ENCODE measurements around the gene FABP6.

Gene FABP6

DNA sequence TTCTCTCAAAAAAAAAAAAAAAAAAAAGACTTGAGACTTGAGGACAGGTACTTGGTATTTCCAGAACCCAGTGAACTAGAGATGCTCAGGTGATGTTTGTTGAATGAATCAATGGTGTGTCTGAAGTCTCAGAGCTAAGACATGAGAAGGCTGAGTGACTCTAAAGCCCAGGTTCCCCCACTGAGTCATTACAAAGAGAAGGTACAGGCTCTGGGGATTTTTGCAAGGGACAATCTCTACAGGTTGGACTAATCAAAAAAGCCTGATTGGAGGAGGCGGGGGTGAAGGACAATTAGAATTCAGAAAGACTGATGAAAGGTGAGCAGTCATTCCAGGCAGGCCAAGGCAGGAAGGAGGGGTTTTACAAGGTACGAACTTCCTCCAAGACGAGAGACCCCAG, 8.2 kb upstream of the FABP6 start:
- TF ChIP-seq, protein P1, sequence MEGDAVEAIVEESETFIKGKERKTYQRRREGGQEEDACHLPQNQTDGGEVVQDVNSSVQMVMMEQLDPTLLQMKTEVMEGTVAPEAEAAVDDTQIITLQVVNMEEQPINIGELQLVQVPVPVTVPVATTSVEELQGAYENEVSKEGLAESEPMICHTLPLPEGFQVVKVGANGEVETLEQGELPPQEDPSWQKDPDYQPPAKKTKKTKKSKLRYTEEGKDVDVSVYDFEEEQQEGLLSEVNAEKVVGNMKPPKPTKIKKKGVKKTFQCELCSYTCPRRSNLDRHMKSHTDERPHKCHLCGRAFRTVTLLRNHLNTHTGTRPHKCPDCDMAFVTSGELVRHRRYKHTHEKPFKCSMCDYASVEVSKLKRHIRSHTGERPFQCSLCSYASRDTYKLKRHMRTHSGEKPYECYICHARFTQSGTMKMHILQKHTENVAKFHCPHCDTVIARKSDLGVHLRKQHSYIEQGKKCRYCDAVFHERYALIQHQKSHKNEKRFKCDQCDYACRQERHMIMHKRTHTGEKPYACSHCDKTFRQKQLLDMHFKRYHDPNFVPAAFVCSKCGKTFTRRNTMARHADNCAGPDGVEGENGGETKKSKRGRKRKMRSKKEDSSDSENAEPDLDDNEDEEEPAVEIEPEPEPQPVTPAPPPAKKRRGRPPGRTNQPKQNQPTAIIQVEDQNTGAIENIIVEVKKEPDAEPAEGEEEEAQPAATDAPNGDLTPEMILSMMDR (IDR thresholded peaks at IDR 0.05; ENCODE audit: insufficient read depth, missing control alignments) = no peak
- DNase-seq (ENCODE audit: insufficient read length, low spot score) (no peak), FAIRE-seq (no peak)

DNA sequence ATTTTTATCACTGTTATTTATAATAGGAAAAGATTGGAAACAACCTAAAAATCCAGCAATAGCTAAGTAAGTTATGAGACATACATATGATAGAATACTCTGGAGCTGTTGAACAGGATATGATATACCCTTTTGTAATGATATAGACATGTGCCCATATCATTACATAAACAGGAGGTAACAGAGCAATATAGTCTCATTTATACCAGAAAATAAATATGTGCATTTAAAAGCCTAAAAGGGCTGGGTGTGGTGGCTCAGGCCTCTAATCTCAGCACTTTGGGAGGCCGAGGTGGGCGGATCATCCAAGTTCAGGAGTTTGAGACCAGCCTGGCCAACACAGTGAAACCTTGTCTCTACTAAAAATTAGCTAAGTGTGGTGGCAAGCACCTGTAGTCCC, 2.3 kb upstream of the FABP6 start:
- FAIRE-seq (no peak), DNase-seq (ENCODE audit: insufficient read length, low spot score) (no peak)
- TF ChIP-seq, protein P1 (IDR thresholded peaks at IDR 0.05; ENCODE audit: insufficient read depth, missing control alignments) = no peak

DNA sequence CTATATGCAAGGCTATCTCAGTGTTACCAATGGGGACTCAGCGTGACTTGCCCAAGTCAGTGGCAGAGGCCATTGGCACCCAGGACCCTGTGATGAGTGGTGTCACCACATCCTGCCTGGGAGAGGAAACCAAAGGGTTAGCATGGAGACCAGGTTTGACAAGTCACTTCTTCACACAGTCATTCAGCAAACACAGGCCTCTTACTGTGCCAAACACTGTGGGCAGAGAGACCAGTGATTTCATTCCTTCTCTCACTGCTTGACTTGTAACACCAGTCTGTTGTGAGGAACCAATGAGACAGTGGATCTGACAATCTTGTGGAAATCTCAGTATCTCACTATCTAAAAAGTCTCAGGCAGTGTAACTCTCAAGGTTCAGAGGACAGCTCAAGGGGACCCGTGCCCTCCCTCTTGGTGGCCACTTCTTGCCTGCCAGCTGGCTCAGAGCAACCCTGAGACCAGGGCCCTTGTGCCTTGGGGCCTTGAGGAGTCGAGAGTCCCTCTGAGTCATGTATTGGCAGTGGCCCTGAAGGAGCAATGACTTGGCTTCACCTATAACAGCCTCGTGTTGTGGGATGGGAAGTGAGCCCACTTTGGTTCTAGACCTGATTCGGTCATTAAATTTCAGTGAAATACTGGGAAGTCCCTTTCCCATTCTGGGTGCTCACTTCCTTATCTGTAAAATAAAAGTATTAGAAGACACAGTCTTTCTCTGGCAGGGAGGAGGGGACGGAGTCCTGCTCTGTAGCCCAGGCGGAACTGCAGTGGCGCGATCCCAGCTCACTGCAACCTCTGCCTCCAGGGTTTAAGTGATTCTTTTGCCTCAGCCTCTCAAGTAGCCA, 1.6 kb downstream of the FABP6 start:
- TF ChIP-seq, protein P1 (IDR thresholded peaks at IDR 0.05; ENCODE audit: insufficient read depth, missing control alignments) = no peak
- DNase-seq (ENCODE audit: insufficient read length, low spot score) (no peak), FAIRE-seq (no peak)

DNA sequence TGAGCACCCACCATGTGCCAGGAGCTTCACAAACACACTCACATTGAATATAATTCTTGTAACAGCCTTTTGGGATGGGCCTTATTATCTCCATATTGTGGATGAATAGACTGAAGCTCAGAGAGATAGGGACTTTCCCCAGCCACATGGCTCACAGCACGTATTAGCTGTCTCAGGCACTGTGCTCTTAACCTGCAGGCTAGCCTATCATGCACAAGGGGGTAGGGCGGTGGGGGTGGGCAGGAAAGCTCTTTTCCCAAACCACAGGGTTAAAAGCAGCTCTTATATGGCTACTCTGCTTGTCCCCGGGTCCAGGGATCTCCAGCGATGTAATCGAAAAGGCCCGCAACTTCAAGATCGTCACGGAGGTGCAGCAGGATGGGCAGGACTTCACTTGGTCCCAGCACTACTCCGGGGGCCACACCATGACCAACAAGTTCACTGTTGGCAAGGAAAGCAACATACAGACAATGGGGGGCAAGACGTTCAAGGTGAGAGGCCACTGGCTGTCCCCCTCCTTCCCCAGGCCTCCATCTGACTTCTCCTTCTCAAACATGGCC, 2.6 kb downstream of the FABP6 start:
- TF ChIP-seq, protein P1 (IDR thresholded peaks at IDR 0.05; ENCODE audit: insufficient read depth, missing control alignments) = no peak
- DNase-seq (ENCODE audit: insufficient read length, low spot score) (no peak), FAIRE-seq (no peak)

DNA sequence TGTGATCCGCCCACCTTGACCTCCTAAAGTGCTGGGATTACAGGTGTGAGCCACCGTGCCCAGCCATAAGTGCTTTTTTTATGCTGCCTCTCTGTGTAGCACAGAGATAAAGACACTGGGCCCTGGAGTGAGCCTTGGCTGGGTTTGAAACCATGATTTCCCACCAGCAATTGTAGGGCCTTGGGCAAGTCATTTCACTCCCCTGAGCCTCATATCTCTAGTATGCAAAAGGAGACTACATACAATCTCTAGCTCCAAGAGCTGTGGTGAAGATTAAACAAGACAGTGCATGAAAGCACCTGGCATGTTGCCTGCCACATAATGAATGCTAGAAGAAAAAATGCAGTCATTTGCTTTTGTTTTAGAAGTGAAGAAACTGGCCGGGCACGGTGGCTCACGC, 3.9 kb downstream of the FABP6 start:
- TF ChIP-seq, protein P1 (IDR thresholded peaks at IDR 0.05; ENCODE audit: insufficient read depth, missing control alignments) = no peak
- DNase-seq (ENCODE audit: insufficient read length, low spot score) = no peak
- no peak for FAIRE-seq

DNA sequence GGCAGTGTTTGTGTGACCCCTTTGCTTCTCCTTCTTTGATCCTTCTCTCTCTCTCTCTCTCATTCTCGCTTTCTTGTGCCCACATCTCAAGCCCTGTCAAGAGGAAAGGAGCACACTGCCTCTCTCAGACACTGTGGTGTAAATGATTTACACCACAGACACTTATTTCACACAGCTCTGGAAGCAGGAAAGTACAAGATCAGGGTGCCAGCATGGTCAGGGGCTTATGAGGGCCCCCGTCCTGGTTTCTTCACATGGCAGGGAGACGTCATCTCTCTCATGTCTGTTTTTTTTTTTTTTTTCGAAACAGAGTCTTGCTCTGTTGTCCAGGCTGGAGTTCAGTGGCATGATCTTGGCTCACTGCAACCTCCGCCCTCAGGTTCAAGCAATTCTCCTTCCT, 6.4 kb downstream of the FABP6 start:
- no peak for DNase-seq (ENCODE audit: insufficient read length, low spot score)
- FAIRE-seq = no peak
- TF ChIP-seq, protein P1 (IDR thresholded peaks at IDR 0.05; ENCODE audit: insufficient read depth, missing control alignments) = no peak

DNA sequence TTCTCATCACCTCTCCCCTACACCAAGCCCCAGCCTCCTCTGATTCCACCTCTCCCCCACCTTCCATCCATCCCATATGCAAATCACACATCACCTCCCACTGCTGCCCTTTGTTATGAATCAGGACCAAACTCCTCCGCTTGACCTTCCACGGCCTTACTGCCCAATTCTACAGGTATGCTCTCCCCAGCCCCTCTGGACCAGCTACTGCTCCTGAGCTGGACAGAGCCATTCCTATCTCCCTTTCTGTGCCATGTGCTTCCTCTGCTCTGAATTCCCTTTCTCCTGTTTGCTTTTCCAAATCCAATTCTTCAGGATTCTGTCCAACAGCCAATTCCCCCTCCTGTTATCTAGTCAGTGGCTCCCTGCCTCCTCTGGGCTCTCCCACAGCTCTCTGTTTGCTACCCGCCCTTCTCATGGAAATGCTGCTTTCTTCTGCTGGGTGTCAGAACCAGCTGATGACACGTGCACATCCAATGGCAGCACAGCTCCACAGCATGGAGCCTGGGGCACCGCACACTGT, 8.3 kb downstream of the FABP6 start:
- FAIRE-seq (no peak), DNase-seq (ENCODE audit: insufficient read length, low spot score) (no peak)
- TF ChIP-seq, protein P1 (IDR thresholded peaks at IDR 0.05; ENCODE audit: insufficient read depth, missing control alignments) = no peak
